GM18498 (cell line): ENCODE results near the gene HBM.
"Not testable (repeated sequence)": the region's sequence is repeated elsewhere in the genome, so short reads cannot be mapped to it uniquely, and the experiment has no call there.

Experiments used
- ATAC-seq: cut with Tn5 transposase; IDR thresholded peaks from one replicate; pipeline ENCODE4 v1.9.1; 2021; ENCODE audit warnings: mild to moderate bottlenecking, moderate library complexity; ENCODE audit not compliant: unreplicated experiment

Gene HBM

DNA sequence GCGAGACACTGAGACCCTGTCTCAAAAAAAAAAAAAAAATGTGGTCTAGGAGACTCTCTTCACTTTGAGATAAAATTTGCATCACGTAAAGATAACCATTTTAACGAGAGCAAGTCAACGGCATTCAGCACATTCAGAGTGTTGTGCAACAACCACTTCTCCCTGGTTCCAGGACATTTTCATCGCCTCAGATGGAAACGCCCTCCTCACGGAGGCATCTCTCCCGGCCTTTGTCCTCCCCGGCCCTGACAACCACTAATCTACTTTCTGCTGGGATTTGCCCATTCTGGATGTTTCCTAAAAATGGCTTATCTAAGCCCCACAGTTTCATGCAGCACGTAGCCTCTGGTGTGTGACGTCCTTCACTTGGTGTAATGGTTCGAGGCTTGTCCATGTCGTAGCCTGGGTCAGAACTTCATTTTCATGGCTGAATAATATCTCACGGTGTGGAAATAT lies 21.0 kb upstream of the HBM start:
- ATAC-seq: no peak

DNA sequence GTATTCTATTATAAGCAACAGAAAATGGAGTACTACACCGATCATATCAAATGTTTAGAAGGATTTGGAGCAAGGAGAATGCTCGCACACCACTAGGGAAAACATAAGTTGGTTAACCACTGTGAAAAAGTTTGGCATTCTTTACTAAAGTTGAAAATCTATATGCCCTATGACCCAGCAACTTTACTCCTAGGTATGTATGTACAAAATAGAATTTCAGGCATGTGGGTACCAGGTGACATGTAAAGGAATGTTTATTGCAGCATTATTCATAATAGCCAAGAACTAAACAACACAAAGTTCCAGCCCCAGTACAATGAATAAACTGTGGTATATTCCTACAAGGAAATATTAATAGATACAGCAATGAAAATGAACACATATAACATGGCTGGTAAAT lies 19.1 kb upstream of the HBM start:
- ATAC-seq: no peak

DNA sequence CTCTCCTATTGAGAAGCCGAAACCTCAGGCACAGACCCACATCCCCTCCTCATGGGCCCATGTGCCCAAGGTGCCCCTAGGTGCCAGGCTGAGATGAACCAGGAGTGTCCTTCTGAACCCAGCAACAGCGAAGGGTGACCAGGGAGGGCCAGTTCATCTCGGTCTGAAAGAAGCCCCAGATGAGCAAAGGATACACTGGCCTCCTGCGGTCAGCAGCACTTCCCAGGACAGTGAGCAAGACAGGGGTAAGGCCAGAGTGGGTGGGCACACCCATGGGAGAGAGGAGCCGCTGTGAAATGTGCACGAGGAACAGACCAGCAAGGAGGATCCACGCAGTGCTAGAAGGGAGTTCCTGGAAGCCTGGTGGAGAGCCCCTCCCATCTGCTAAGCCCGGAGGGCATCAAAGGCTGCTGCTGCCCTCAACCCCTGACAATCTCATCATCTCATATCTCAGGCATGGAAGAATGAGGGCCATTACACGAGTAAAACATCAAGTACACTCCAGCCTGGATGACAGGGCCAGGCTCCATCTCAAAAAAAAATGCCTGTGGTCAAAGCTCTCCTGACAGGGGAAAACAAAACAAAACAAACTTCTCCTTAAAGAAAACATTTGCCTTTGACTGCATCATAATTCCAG lies 16.6 kb upstream of the HBM start:
- no peak for ATAC-seq

DNA sequence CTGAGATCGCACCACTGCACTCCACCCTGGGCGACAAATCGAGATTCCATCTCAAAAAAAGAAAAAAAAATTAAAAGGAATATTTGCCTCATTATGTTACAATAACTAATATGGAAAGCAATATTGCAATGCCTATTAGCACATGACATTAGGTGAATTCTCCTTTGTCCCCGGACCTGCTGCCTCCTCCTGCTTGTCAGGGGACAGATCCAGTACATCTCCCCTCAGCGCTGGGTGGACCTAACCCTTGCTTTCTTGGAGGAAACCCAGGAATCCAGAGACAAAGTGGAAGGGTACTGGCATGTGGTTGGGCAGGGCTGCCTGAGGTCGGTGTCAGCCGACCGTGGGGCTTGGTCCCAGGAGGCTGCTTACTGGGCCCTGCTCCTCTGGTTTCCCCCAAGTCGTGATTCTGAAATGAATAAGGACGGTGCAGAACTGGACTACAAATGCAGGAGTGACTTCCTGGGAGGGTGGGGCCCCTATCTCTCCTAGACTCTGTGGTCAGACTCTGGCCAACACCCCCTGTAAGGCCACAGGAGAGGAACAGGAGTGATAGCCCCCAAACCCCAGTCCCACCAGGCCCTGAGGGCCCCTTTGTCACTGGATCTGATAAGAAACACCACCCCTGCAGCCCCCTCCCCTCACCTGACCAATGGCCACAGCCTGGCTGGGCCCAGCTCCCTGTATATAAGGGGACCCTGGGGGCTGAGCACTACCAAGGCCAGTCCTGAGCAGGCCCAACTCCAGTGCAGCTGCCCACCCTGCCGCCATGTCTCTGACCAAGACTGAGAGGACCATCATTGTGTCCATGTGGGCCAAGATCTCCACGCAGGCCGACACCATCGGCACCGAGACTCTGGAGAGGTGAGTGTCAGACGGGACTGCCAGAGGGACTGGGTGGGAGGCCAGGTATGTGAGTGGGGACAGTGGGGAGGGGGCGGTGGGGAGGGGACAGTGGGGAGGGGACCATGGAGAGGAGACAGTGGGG lies 13.3 kb upstream of the HBM start, which contains the start of gene HBZ:
TSS of gene HBZ (plus strand) at position 504 of the 988 bp plus-strand sequence. CDS start at position 770, 266 bp downstream.
- no peak for ATAC-seq

DNA sequence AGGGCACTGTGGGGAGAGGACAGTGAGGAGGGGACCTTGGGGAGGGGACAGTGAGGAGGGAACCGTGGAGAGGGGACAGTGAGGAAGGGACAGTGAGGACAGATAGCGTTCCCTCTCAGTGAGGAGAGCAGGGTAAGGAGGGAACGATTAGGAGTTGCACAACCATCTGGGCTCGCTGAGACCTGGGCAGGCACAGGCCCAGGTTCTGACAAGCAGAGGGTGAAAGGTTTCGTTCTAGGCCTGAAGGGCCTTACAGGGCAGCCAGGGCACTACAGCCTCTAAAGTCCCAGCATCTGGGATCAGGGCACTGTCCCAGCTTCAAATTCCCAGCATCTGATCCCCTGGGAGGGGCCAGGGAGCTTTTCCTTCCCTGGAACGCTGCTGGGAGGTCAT lies 12.7 kb upstream of the HBM start:
- not testable (repeated sequence) for ATAC-seq

DNA sequence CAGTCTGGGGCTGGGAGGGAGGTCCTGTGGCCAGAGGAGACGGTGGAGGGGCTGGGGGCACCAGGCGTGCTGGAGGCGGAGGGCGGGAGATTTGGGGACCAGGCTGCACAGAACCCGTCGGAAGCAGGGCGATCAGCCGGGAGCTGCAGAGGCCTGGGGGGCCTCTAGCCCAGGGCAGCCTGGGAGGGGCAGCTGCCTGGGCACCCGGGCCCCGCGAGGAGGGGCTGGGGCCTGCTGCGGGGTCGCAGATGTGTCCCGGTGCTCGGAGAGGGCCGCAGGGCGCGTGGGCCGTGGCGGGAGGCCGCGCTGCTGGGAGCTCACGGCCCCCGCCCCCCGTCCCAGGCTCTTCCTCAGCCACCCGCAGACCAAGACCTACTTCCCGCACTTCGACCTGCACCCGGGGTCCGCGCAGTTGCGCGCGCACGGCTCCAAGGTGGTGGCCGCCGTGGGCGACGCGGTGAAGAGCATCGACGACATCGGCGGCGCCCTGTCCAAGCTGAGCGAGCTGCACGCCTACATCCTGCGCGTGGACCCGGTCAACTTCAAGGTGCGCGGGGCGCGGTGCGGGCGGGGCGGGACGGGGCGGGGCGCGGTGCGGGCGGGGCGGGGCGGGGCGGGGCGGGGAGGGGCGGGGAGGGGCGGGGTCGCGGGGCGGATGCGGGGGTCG lies 12.1 kb upstream of the HBM start:
- not testable (repeated sequence) for ATAC-seq

DNA sequence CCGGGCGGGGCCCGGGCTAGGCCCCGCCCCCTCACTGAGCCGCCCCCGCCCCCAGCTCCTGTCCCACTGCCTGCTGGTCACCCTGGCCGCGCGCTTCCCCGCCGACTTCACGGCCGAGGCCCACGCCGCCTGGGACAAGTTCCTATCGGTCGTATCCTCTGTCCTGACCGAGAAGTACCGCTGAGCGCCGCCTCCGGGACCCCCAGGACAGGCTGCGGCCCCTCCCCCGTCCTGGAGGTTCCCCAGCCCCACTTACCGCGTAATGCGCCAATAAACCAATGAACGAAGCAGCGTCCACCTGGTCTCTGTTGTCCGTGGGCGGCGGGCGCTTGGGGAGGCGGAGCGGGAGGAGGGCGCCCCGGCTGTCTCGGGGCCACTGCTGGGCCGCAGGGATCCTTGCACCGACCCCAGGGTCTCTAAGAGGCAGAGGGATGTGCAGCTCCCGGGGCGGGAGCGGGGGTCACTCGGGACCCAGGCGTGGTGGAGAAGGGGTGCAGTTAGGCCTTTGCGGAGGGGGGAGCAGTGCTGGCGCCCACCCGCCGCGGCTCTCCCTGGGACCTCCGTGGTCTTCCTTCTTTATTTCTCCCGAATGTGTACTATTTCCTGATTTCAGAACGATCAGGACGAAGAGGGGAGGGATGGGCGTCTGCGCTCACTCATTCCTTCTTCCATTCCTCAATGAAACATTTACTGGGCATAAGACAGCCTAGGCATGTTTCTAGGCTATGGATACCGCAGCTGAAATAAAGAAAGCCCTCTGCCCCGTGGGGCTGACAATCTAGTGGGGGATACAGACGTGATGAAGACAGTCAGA lies 11.4 kb upstream of the HBM start:
- no peak for ATAC-seq

DNA sequence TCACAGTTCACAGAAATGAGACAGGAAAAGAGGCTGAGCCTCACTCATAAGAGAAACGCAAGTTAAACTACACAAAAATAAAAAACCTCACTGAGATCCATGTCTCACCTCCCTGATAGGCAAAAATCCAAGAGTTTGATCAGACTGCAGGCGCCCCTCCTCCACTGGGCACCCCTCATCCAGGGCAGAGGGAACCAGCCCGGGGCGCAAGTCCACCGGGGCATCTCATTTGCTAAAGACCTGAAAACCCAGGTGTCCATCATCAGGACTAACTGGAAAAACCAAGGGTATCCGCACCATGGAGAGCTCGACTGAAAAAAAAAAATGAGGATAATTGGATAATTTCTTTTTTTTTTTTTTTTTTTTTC lies 10.8 kb upstream of the HBM start:
- no peak for ATAC-seq

DNA sequence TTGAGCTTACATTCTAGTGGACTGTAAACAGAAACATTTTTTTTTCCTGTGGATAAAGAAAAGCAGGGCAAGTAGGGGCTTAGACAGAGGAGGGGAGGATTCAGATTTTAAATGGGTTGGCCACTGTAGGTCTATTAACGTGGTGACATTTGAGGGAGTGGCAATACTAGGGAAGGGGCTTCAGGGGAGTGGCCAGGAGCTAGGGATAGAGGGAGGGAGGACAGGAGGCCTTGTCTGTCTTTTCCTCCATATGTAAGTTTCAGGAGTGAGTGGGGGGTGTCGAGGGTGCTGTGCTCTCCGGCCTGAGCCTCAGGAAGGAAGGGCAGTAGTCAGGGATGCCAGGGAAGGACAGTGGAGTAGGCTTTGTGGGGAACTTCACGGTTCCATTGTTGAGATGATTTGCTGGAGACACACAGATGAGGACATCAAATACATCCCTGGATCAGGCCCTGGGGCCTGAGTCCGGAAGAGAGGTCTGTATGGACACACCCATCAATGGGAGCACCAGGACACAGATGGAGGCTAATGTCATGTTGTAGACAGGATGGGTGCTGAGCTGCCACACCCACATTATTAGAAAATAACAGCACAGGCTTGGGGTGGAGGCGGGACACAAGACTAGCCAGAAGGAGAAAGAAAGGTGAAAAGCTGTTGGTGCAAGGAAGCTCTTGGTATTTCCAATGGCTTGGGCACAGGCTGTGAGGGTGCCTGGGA lies 6.5 kb upstream of the HBM start:
- no peak for ATAC-seq

DNA sequence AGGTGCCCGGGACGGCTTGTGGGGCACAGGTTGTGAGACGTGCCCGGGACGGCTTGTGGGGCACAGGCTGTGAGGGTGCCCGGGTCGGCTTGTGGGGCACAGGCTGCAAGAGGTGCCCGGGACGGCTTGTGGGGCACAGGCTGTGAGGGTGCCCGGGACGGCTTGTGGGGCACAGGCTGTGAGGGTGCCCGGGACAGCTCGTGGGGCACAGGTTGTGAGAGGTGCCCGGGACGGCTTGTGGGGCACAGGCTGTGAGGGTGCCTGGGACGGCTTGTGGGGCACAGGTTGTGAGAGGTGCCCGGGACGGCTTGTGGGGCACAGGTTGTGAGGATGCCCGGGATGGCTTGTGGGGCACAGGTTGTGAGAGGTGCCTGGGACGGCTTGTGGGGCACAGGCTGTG lies 5.5 kb upstream of the HBM start:
- ATAC-seq: not testable (repeated sequence)

DNA sequence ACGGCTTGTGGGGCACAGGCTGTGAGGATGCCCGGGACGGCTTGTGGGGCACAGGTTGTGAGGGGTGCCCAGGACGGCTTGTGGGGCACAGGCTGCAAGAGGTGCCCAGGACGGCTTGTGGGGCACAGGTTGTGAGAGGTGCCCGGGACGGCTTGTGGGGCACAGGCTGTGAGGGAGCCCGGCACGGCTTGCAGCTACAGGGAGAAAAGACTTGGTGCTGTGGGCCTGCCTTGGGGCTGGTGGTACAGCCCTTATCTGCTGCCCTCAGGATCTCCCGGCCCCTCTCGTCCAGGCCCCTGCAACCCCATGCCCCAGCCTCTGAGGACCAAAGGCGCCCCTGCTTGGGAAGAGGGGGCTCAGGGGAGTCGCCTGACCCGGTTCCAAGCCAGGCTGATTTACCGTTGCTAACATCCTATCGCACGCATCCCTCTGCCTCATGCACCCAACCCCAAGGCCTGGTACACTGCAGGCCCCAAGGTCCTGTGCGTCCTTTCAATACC lies 5.0 kb upstream of the HBM start:
- ATAC-seq: no peak

DNA sequence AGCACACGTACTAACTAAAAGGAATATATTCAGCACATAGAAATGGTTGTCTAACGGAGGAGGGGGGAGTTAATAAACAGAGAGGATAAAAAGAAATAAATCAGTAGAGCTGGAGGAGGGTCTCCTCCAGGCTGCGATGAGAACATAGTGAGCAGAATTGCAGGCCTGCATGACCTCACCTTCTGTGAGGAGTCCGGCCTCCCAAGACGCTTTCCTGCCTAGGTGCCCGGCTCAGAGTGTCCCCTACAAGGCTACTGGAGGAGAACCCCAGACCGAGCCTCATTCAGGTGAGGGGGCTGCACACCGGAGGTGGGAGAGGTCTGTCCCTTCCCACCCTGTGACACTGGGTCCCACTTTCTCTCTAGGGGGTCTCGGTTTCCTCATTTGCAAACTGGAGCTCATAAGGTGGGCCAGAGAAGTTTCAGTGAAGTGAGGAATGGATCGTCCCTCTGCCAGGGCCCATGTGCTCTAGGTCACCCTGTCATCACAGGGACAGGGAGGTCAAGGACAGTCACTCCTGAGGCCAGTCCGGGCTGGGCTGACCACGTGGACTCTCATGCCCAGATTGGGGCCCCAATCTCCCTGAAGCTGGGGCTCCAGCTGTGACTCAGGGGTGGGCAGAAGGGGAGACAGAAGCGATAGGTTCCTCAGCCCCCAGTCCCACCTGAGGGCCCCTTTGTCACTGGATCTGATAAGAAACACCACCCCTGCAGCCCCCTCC lies 3.3 kb upstream of the HBM start:
- ATAC-seq: no peak

DNA sequence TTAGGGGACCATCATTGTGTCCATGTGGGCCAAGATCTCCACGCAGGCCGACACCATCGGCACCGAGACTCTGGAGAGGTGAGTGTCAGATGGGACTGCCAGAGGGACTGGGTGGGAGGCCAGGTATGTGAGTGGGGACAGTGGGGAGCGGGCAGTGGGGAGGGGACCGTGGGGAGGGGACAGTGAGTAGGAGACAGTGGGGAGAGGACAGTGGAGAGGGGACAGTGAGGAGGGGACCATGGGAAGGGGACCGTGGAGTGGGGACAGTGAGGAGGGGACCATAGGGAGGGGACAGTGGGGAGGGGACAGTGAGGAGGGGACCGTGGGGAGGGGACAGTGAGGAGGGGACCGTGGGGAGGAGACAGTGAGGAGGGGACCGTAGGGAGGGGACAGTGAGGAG lies 2.6 kb upstream of the HBM start:
- ATAC-seq: not testable (repeated sequence)

DNA sequence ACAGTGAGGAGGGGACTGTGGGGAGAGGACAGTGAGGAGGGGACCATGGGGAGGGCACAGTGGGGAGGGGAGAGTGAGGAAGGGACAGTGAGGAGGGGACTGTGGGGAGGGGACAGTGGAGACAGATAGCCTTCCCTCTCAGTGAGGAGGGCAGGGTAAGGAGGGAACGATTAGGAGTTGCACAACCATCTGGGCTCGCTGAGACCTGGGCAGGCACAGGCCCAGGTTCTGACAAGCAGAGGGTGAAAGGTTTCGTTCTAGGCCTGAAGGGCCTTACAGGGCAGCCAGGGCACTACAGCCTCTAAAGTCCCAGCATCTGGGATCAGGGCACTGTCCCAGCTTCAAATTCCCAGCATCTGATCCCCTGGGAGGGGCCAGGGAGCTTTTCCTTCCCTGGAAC lies 2.1 kb upstream of the HBM start:
- not testable (repeated sequence) for ATAC-seq

DNA sequence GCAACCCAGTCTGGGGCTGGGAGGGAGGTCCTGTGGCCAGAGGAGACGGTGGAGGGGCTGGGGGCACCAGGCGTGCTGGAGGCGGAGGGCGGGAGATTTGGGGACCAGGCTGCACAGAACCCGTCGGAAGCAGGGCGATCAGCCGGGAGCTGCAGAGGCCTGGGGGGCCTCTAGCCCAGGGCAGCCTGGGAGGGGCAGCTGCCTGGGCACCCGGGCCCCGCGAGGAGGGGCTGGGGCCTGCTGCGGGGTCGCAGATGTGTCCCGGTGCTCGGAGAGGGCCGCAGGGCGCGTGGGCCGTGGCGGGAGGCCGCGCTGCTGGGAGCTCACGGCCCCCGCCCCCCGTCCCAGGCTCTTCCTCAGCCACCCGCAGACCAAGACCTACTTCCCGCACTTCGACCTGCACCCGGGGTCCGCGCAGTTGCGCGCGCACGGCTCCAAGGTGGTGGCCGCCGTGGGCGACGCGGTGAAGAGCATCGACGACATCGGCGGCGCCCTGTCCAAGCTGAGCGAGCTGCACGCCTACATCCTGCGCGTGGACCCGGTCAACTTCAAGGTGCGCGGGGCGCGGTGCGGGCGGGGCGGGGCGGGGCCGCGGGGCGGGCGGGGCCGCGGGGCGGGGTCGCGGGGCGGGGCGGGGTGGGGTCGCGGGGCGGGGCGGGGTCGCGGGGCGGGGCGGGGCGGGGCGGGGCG lies 1.5 kb upstream of the HBM start:
- ATAC-seq: not testable (repeated sequence)

DNA sequence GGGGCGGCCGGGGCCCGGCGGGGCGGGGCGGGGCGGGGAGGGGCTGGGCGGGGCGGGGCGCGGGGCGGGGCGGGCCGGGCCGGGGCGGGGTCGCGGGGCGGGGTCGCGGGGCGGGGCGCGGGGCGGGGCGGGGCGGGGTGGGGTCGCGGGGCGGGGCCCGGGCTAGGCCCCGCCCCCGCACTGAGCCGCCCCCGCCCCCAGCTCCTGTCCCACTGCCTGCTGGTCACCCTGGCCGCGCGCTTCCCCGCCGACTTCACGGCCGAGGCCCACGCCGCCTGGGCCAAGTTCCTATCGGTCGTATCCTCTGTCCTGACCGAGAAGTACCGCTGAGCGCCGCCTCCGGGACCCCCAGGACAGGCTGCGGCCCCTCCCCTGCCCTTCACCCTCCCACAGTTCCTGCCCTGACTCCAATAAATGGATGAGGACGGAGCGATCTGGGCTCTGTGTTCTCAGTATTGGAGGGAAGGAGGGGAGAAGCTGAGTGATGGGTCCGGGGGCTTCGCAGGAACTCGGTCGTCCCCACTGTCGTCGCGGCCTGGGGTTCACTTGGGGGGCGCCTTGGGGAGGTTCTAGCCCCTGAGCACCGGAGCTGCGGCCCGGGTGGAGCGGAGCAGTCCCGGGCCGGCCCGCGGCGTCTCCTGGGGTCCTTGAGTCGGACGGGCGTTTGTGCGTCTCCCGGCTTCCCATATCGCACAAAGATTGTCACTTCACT lies 795 bp upstream of the HBM start:
- ATAC-seq: no peak

DNA sequence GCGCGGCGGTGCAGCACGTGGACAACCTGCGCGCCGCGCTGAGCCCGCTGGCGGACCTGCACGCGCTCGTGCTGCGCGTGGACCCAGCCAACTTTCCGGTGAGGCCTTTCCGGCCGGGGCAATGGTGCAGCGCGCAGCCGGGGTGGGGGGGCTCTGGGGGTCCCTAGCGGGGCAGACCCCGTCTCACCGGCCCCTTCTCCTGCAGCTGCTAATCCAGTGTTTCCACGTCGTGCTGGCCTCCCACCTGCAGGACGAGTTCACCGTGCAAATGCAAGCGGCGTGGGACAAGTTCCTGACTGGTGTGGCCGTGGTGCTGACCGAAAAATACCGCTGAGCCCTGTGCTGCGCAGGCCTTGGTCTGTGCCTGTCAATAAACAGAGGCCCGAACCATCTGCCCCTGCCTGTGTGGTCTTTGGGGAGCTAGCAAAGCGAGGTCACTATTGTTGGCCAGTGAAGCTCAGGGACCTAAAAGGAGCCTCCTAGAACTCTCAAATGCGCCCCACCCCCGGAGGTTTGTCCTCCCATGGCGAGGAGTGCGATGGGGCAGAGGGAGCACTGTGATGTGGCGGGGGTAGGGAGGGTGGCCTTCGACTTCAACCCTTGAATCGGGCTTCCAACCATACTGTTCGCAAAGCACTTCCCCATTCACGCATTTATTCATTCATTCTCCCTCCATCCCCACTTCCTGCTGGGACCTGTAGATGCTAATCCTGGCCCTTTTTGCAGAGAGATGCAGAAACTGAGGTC lies 770 bp downstream of the HBM start:
- ATAC-seq: no peak
